OCI-LY3 (cell line): ENCODE data around the gene C10orf71.

Experiments
- EZH2phosphoT487 ChIP-seq: fragments of 200-600 bp; shearing (Covaris generic); IDR thresholded peaks from 2 replicates; pipeline ENCODE4 v1.6.1; 2018; ENCODE audit warnings: antibody characterized with exemption, mixed run types, low read depth
- TF ChIP-seq, protein P1 (sequence below): fragments of 200-600, 300-600 bp; sonication (generic); IDR thresholded peaks from 2 replicates; pipeline ENCODE4 v1.5.1; 2014; ENCODE audit warnings: antibody characterized with exemption, low read length, low read depth

DNA sequence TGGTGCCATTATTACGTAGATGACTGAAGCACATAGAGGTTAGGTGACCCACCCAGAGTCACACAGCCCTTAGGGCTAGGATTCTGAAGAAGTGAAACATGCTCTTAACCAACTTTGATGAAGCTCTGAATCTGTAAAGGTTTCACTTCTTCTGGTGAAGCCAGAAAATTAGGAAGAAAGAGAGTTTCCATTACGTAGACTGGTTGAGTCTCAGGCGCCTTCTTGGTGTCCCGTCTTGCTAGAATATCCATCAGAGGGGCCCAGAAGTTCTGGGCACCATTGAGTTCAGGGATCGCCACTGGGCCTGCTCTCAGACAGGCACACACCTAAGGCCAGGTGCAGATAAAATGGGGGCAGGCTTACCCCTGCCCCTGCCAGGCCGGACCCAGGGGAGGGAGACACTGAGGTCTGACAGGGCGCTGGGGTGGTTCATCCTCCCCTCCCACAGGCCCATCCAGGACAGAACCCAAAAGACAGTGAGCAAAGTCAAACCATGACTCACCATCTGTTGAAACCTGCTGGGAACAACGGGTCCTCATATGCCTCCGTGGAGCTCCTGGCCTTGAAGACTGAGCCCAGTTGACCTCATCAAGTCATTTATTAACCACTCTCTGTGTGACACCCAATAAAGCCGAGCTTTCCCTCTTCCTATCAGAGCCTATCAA, 63.8 kb downstream of the C10orf71 start:
- TF ChIP-seq EZH2phosphoT487: no peak
- TF ChIP-seq, protein P1, sequence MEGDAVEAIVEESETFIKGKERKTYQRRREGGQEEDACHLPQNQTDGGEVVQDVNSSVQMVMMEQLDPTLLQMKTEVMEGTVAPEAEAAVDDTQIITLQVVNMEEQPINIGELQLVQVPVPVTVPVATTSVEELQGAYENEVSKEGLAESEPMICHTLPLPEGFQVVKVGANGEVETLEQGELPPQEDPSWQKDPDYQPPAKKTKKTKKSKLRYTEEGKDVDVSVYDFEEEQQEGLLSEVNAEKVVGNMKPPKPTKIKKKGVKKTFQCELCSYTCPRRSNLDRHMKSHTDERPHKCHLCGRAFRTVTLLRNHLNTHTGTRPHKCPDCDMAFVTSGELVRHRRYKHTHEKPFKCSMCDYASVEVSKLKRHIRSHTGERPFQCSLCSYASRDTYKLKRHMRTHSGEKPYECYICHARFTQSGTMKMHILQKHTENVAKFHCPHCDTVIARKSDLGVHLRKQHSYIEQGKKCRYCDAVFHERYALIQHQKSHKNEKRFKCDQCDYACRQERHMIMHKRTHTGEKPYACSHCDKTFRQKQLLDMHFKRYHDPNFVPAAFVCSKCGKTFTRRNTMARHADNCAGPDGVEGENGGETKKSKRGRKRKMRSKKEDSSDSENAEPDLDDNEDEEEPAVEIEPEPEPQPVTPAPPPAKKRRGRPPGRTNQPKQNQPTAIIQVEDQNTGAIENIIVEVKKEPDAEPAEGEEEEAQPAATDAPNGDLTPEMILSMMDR: no peak
